ENCODE data around the gene GANAB. TPM values are rescaled to one million over a fixed set of nuclear protein-coding genes. Genes with fewer than 3 reads are reported as not detected.
A peak's percentile ranks its signal among the peaks of the same experiment; 100 is the strongest.
"Not testable (repeated sequence)": the region's sequence is repeated elsewhere in the genome, so short reads cannot be mapped to it uniquely, and the experiment has no call there.

The GANAB gene
- polyA plus RNA-seq, 3 donors = 349 to 398 (median 360) TPM

- no peak for DNase-seq (ENCODE audit: extremely low read depth in 1 of 11, low read depth in 9 of 11, low spot score in 4 of 11)
Observed at GRCh38 chr11:62592989-62593421, 53.4 kb downstream of the GANAB start.

- no peak for DNase-seq (ENCODE audit: extremely low read depth in 1 of 11, low read depth in 9 of 11, low spot score in 4 of 11)
Observed at GRCh38 chr11:62592146-62592815, 54.1 kb downstream of the GANAB start.

- DNase-seq (ENCODE audit: extremely low read depth in 1 of 11, low read depth in 9 of 11, low spot score in 4 of 11) = peak in 10 of 11 donors; percentile 96 to 99 (median 98)
Observed at GRCh38 chr11:62591448-62592145, 54.8 kb downstream of the GANAB start, which contains the start of gene TUT1. TUT1 (minus strand) TSS chr11:62591523; CDS start chr11:62591485, 38 bp downstream.

GRCh38 chr11:62588966-62589637 is 57.3 kb downstream of the GANAB start:
- DNase-seq (ENCODE audit: extremely low read depth in 1 of 11, low read depth in 9 of 11, low spot score in 4 of 11) = no peak

- DNase-seq (ENCODE audit: extremely low read depth in 1 of 11, low read depth in 9 of 11, low spot score in 4 of 11) = not testable (repeated sequence)
Observed at GRCh38 chr11:62585356-62585755, 61.1 kb downstream of the GANAB start.

GRCh38 chr11:62581735-62582134 is 64.7 kb downstream of the GANAB start:
- not testable (repeated sequence) for DNase-seq (ENCODE audit: extremely low read depth in 1 of 11, low read depth in 9 of 11, low spot score in 4 of 11)

- no peak for DNase-seq (ENCODE audit: extremely low read depth in 1 of 11, low read depth in 9 of 11, low spot score in 4 of 11)
Observed at GRCh38 chr11:62580959-62581715, 65.3 kb downstream of the GANAB start.

GRCh38 chr11:62579252-62579651 is 67.2 kb downstream of the GANAB start:
- no peak for DNase-seq (ENCODE audit: extremely low read depth in 1 of 11, low read depth in 9 of 11, low spot score in 4 of 11)

- no peak for DNase-seq (ENCODE audit: extremely low read depth in 1 of 11, low read depth in 9 of 11, low spot score in 4 of 11)
Observed at GRCh38 chr11:62578541-62578940, 67.9 kb downstream of the GANAB start.

- DNase-seq (ENCODE audit: extremely low read depth in 1 of 11, low read depth in 9 of 11, low spot score in 4 of 11) = no peak
Observed at GRCh38 chr11:62577046-62577714, 69.2 kb downstream of the GANAB start.

- DNase-seq (ENCODE audit: extremely low read depth in 1 of 11, low read depth in 9 of 11, low spot score in 4 of 11) = no peak
Observed at GRCh38 chr11:62575837-62576236, 70.6 kb downstream of the GANAB start.

- DNase-seq (ENCODE audit: extremely low read depth in 1 of 11, low read depth in 9 of 11, low spot score in 4 of 11) = no peak
Observed at GRCh38 chr11:62575156-62575555, 71.3 kb downstream of the GANAB start.

Other genes with a start within 250 kb of the GANAB start
- not detected for gene SCGB1A1, start 227.6 kb downstream of the GANAB start, polyA plus RNA-seq (ENCODE audit: insufficient read length in 3 of 3)
- 100 to 1,000 TPM; 193 to 231 (median 198) TPM for gene AHNAK, start 99.8 kb downstream of the GANAB start, polyA plus RNA-seq (ENCODE audit: insufficient read length in 3 of 3)
- gene EEF1G, start 72.7 kb downstream of the GANAB start, polyA plus RNA-seq (ENCODE audit: insufficient read length in 3 of 3) = 1,000 to 10,000 TPM; 2,243 to 2,394 (median 2,287) TPM
- 10 to 100 TPM; 21.2 to 27.7 (median 23.7) TPM for gene TUT1, start 55.1 kb downstream of the GANAB start, polyA plus RNA-seq (ENCODE audit: insufficient read length in 3 of 3)
- gene MTA2, start 44.7 kb downstream of the GANAB start, polyA plus RNA-seq (ENCODE audit: insufficient read length in 3 of 3) = 100 to 1,000 TPM in 2 of 3 donors, 10 to 100 TPM in 1; 79.7 to 105 (median 101) TPM
- 10 to 100 TPM; 30.5 to 38.5 (median 34.3) TPM for gene EML3, start 33.8 kb downstream of the GANAB start, polyA plus RNA-seq (ENCODE audit: insufficient read length in 3 of 3)
- gene ROM1, start 33.4 kb downstream of the GANAB start, polyA plus RNA-seq (ENCODE audit: insufficient read length in 3 of 3) = 1 to 10 TPM; 2.9 to 4.8 (median 3.5) TPM
- 10 to 100 TPM; 20.8 to 42.2 (median 36.5) TPM for gene B3GAT3, start 24.6 kb downstream of the GANAB start, polyA plus RNA-seq (ENCODE audit: insufficient read length in 3 of 3)
- gene INTS5, start 6.7 kb upstream of the GANAB start, polyA plus RNA-seq (ENCODE audit: insufficient read length in 3 of 3) = 10 to 100 TPM; 18.1 to 22.7 (median 19.2) TPM
- 10 to 100 TPM; 56.8 to 59.1 (median 58.5) TPM for gene C11orf98, start 18.6 kb upstream of the GANAB start, polyA plus RNA-seq (ENCODE audit: insufficient read length in 3 of 3)
- 1 to 10 TPM; 3.8 to 5.9 (median 4.6) TPM for gene CSKMT, start 18.7 kb upstream of the GANAB start, polyA plus RNA-seq (ENCODE audit: insufficient read length in 3 of 3)
- 10 to 100 TPM in 2 of 3 donors, 1 to 10 TPM in 1; 6.4 to 12.5 (median 10.7) TPM for gene UQCC3, start 25.1 kb upstream of the GANAB start, polyA plus RNA-seq (ENCODE audit: insufficient read length in 3 of 3)
- 1 to 10 TPM; 6.3 to 6.8 (median 6.4) TPM for gene LBHD1, start 25.7 kb upstream of the GANAB start, polyA plus RNA-seq (ENCODE audit: insufficient read length in 3 of 3)
- gene UBXN1, start 32.5 kb upstream of the GANAB start, polyA plus RNA-seq (ENCODE audit: insufficient read length in 3 of 3) = 100 to 1,000 TPM; 147 to 191 (median 164) TPM
- gene LRRN4CL, start 42.9 kb upstream of the GANAB start, polyA plus RNA-seq (ENCODE audit: insufficient read length in 3 of 3) = 1 to 10 TPM in 2 of 3 donors, under 1 TPM in 1; 0.75 to 1.3 (median 1.1) TPM
- gene BSCL2, start 60.8 kb upstream of the GANAB start, polyA plus RNA-seq (ENCODE audit: insufficient read length in 3 of 3) = 10 to 100 TPM; 60.1 to 70.8 (median 63.0) TPM
- 1 to 10 TPM; 1.4 to 2.6 (median 2.0) TPM for gene GNG3, start 61.1 kb upstream of the GANAB start, polyA plus RNA-seq (ENCODE audit: insufficient read length in 3 of 3)
- gene HNRNPUL2, start 80.8 kb upstream of the GANAB start, polyA plus RNA-seq (ENCODE audit: insufficient read length in 3 of 3) = 10 to 100 TPM; 82.0 to 92.8 (median 92.6) TPM
- 10 to 100 TPM; 38.1 to 48.2 (median 41.8) TPM for gene TTC9C, start 81.9 kb upstream of the GANAB start, polyA plus RNA-seq (ENCODE audit: insufficient read length in 3 of 3)
- 1 to 10 TPM; 7.3 to 8.1 (median 7.5) TPM for gene ZBTB3, start 107.5 kb upstream of the GANAB start, polyA plus RNA-seq (ENCODE audit: insufficient read length in 3 of 3)
- 100 to 1,000 TPM; 133 to 162 (median 156) TPM for gene POLR2G, start 115.0 kb upstream of the GANAB start, polyA plus RNA-seq (ENCODE audit: insufficient read length in 3 of 3)
- 10 to 100 TPM; 27.1 to 38.7 (median 33.1) TPM for gene TAF6L, start 124.8 kb upstream of the GANAB start, polyA plus RNA-seq (ENCODE audit: insufficient read length in 3 of 3)
- 10 to 100 TPM; 58.3 to 73.4 (median 71.4) TPM for gene TMEM179B, start 140.8 kb upstream of the GANAB start, polyA plus RNA-seq (ENCODE audit: insufficient read length in 3 of 3)
- gene TMEM223, start 145.4 kb upstream of the GANAB start, polyA plus RNA-seq (ENCODE audit: insufficient read length in 3 of 3) = 10 to 100 TPM; 21.8 to 30.6 (median 29.2) TPM
- 100 to 1,000 TPM; 114 to 137 (median 116) TPM for gene NXF1, start 158.8 kb upstream of the GANAB start, polyA plus RNA-seq (ENCODE audit: insufficient read length in 3 of 3)
- gene STX5, start 185.4 kb upstream of the GANAB start, polyA plus RNA-seq (ENCODE audit: insufficient read length in 3 of 3) = 10 to 100 TPM; 51.6 to 57.9 (median 56.7) TPM
- under 1 TPM in 1 of 3 donors, not detected in 2; 0.42 TPM for gene TEX54, start 186.2 kb upstream of the GANAB start, polyA plus RNA-seq (ENCODE audit: insufficient read length in 3 of 3)
- 10 to 100 TPM; 33.7 to 48.3 (median 43.5) TPM for gene WDR74, start 193.0 kb upstream of the GANAB start, polyA plus RNA-seq (ENCODE audit: insufficient read length in 3 of 3)
- 100 to 1,000 TPM; 164 to 215 (median 179) TPM for gene SLC3A2, start 234.3 kb upstream of the GANAB start, polyA plus RNA-seq (ENCODE audit: insufficient read length in 3 of 3)